ENCODE measurements around the gene OR5H15.
"Not testable (repeated sequence)": the region's sequence is repeated elsewhere in the genome, so short reads cannot be mapped to it uniquely, and the experiment has no call there.

Gene OR5H15

DNA sequence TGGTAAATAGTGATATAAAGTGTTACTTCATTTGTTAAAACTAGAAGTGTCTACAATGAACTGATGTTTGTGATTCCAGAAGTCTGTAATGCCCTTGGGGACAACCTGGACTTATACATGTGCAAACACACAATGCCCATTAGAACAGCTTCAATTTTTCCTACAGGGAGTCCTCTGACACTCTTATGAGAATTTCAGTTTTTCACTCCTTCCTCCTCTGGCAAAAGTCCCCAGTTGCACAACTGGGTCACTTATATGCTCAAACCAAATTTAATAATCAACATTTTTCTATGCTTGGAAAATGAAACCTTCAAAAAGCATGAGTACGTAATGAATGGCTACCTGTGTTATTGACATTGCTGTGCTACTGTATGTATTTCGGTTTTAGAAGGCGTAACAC, at the start of gene OR5H15:
Gene OR5H15, plus strand, starts transcription at position 301 of the 400 bp plus-strand sequence. CDS start 2,004 bp downstream, outside the sequence.
- no peak for DNase-seq

DNA sequence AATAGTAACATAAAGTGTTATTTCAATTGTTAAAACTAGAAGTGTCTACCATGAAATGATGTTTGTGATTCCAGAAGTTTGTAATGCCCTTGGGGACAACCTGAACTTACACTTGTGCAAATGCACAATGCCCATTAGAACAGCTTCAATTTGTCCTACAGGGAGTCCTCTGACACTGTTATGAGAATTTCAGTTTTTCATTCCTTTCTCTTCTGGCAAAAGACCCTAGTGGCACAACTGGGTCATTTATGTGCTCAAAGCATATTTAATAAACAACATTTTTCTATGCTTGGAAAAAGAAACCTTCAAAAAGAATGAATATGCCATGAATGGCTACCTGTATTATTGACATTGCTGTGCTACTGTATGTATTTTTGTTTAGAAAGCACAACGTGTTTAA, 36.1 kb upstream of the OR5H15 start, which contains the start of gene OR5H1:
Gene OR5H1, plus strand, starts transcription at position 301 of the 400 bp plus-strand sequence. CDS start 1,977 bp downstream, outside the sequence.
- DNase-seq: no peak

- DNase-seq: no peak
These were observed 29.9 kb upstream of the OR5H15 start for GRCh38 chr3:98136631-98137030.

DNA sequence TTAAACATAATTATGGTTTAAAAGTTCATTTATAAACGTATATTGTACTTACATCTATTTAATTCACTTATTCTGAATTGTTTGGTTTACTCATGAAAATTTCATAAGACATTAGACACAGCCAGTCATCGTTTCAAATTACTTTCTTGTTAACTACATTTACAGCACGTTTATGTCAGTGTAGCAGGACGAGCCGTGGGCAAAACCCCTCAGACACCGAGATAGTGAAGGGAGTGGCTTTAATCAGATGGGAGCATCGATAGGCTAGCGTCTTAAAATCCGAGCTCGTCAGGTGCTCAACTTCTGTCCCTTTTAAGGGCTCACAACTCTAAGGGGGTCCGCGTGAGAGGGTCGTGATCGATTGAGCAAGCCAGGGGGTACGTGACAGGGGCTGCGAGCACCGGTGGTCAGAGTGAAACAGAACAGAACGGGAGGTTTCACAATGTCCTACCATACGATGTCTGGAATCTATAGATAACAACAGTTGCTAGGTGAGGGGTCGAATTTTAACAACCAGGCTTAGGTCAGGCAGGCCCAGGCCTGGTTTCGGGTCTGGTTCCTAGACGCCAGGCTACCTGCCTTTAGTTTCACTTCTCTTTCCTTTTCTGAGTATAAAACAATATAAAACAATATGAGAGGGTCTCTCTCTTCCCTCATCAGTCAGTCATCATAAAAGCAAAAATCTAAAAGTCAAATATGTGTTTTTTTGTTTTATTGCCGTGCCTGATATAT, 28.5 kb upstream of the OR5H15 start:
- DNase-seq: not testable (repeated sequence)

- no peak for DNase-seq
These were observed 26.0 kb upstream of the OR5H15 start for GRCh38 chr3:98140531-98140930.

DNA sequence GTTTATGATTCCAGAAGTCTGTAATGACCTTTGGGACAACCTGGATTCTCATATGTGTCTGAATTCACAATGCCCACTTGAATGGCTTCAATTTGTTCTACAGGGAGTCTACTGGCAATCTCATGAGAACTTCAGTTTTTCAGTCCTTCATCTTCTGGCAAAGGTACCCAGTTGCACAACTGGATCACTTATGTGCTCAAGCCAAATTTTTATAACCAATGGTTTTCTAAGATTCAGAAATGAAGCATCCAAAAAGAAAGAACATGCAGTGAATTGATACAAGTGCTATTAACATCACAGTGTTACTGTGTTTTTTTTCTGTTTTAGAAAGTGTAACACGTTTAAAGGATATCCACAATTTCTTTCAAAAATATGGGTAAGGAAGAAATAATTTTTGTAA, 19.3 kb upstream of the OR5H15 start, which contains the start of gene OR5H14:
Gene OR5H14, plus strand, starts transcription at position 301 of the 400 bp plus-strand sequence. CDS start 1,907 bp downstream, outside the sequence.
- no peak for DNase-seq

GRCh38 chr3:98148751-98149150, 17.7 kb upstream of the OR5H15 start:
- DNase-seq: no peak

DNA sequence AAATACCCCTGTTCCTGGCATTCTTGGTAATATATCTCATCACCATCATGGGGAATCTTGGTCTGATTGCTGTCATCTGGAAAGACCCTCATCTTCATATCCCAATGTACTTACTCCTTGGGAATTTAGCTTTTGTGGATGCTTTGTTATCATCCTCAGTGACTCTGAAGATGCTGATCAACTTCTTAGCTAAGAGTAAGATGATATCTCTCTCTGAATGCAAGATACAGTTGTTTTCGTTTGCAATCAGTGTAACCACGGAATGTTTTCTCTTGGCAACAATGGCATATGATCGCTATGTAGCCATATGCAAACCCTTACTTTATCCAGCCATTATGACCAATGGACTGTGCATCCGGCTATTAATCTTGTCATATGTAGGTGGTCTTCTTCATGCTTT, 17.0 kb upstream of the OR5H15 start:
- not testable (repeated sequence) for DNase-seq

DNA sequence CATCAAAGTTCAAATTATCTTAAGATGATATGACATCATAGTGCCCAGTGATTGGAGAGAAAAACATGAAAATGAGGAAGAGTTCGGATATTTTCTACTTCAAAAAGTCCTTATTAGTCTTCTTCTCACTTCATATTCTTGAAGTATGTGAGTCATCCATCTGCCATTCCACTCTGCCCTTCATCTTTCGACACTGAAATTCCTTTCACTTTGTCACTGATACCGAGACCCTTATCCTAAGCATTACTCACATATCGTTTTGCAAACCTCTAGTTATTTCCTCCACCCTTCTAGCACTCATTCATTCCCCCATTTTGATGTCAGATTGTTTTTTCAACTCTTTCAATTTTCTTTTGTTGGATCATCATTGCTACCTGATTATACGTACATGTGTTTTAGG, 15.3 kb upstream of the OR5H15 start:
- DNase-seq: no peak

DNA sequence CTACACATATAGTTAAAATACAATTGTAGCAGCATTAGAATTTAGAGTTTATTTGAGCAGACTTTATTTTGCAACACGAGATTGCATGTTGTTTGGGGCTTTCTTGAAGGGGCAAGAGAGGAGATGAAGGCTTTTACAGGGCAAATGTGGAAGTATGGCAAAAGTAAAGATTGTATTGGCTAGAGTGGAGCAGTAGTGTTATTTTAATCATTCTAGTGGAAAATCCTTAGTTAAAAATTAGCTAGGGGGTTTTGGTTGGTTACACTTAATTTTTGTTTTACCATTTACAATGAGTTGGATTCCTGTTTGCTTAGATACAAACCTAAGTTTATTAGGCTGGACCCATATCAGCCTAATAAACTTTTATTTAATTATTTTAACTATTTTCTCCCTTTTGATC, 4.6 kb downstream of the OR5H15 start:
- no peak for DNase-seq

DNA sequence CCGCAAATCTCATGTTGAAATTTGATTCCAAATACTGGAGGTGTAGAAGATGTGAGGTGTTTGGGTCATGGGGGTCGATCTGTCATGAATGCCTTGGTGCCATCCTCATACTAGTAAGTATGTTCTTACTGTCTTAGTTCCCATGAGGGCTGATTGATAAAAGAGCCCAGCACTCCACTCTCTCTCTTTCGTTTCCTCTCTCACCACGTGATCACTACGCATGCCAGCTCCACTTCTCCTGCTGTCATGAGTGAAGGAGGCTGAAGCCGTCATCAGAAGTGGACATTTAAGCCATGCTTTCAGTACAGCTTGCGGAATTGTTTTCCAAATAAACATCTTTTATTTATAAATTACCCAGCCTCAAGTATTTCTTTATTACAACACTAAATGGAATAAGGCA, 6.1 kb downstream of the OR5H15 start:
- DNase-seq: no peak

GRCh38 chr3:98180319-98180890, 13.9 kb downstream of the OR5H15 start:
- DNase-seq: no peak

DNA sequence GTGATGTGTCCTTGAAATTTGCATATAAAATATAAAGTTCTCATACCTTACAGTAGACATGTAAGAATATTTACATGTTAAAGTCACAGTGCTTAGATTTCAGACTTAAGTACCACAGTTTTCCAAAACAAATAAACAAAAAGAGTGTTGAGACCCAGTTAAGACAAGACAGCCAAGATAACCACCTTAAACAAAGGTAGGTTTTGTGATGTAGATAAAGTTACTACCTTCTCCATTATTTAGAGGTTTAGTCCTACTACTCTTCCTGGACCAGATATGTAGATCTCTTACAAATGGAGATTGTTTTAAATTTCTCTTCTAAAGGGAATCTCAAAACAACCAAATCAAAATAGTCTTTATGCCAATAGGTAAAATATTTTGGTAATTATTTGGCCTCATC, 15.7 kb downstream of the OR5H15 start:
- no peak for DNase-seq

- no peak for DNase-seq
These were observed 18.7 kb downstream of the OR5H15 start for GRCh38 chr3:98185180-98185579.

DNA sequence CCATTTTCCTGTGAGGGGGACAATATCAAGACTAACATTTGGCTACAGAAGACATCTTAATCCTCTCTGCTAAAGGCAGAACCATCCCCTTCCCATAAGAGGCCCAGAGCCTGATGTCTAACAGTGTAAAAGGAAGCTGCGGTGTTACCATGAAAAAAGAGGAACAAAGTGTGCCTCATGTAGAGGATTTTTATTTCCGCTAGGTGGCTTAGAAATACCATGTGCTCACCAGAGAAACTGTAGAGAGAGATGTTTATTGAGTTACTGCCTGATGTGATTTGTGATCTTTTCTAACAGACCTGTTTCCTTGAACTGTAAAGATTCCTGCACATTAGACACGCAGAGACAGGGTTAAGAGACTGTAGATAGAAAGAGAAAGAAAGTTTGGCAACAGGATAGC, 22.0 kb downstream of the OR5H15 start:
- DNase-seq: no peak

- not testable (repeated sequence) for DNase-seq
These were observed 24.4 kb downstream of the OR5H15 start for GRCh38 chr3:98190911-98191310.

GRCh38 chr3:98196293-98196692, 29.8 kb downstream of the OR5H15 start:
- DNase-seq: not testable (repeated sequence)

GRCh38 chr3:98199020-98199419, 32.5 kb downstream of the OR5H15 start:
- DNase-seq: no peak

DNA sequence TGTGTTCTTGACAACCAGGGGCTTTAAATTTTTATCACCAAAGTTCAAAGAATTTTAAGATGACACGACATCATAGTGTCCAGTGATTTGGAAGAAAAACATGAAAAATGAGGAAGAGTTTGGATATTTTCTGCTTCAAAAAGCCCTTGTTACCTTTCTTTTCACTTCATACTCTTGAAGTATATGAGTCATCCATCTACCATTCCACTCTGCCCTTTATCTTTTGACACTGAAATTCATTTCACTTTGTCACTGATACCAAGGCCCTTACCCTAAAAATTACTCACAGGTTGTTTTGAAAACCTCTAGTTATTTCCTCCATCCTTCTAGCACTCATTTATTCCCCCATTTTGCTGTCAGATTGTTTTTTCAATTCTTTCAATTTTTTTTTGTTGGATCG, 42.7 kb downstream of the OR5H15 start:
- no peak for DNase-seq

DNA sequence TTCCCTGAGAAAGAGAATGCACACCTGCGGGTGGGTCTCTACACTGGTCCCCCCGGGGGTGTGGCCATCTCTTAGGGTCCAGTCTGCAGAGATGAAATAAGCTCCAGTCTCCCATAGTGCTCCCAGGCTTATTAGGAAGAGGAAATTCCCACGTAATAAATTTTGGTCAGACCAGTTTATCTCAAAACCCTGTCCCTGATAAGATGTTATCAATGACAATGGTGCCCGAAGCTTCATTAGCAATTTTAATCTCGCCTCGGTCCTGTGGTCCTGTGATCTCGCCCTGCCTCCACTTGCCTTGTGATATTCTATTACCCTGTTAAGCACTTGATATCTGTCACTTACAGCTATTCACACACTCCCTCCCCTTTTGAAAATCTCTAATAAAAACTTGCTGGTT, 46.8 kb downstream of the OR5H15 start:
- no peak for DNase-seq

DNA sequence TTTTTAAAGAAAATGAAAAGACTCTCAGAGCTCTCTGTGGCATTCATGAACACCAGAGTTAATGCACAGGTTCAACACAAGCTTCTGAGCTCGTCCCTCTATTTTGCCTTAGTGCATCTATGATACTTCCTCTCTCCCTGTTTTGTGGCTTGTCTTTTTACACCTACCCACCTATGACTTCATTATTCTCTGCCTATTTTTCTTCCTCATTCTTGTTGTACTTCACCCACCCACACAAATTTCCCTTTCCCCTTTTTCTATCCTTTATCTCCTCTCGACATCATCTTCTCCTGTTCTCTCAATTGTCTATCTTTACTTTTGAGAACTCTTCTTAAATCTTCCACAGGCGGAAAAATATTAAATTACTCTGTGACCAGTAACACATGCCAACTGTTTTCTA, 48.6 kb downstream of the OR5H15 start:
- no peak for DNase-seq
